Measurements from ENCODE around the gene OSBPL9.

- TF ChIP-seq POLR2A (IDR thresholded peaks at IDR 0.05) (no peak), CTCF (IDR thresholded peaks at IDR 0.05) (no peak)
Measured at GRCh38 chr1:51833700-51834099, 216.8 kb downstream of the OSBPL9 start.
